Globus pallidus (tissue), 1 donor: ENCODE results near the gene CCDC12.

Experiments
- DNase-seq: peaks from one replicate; pipeline ENCODE4 v3.0.0-alpha.2; 2015; ENCODE audit warnings: low spot score

CCDC12 gene

GRCh38 chr3:46874430-46874829 lies 102.1 kb downstream of the CCDC12 start:
- no peak for DNase-seq

GRCh38 chr3:46873521-46873920 lies 103.0 kb downstream of the CCDC12 start:
- DNase-seq = no peak
